Activated T-helper 1 cell treated with anti-CD3 and anti-CD28 coated beads, Interleukin-12 subunit alpha, Interleukin-12 subunit beta, Interleukin-2, Interleukin-4 antibody, amounts not matched to agents 30 ng/mL and 10 ng/mL and 1 ng/mL, durations not matched to agents 14 hours and 24 hours and 36 hours (primary cell): ENCODE results near the gene POLR2H. TPM values are rescaled to one million over a fixed set of nuclear protein-coding genes. Genes with fewer than 3 reads are reported as not detected.

ENCODE experiments used
- DNase-seq: peaks from one replicate; pipeline ENCODE4 v3.0.0; 2021; ENCODE audit warnings: low spot score
- H3K27ac Mint-ChIP-seq: one replicate; pipeline ENCODE4 v1.8.0; 2021; ENCODE audit warnings: mild to moderate bottlenecking, mixed read lengths
- H3K27me3 Mint-ChIP-seq: one replicate; pipeline ENCODE4 v1.8.0; 2022; ENCODE audit warnings: mild to moderate bottlenecking, moderate library complexity, mixed read lengths; ENCODE audit not compliant: insufficient read depth
- H3K36me3 Mint-ChIP-seq: one replicate; pipeline ENCODE4 v1.8.0; 2021; ENCODE audit warnings: low read depth, mixed read lengths
- H3K4me1 Mint-ChIP-seq: one replicate; pipeline ENCODE4 v1.8.0; 2021; ENCODE audit warnings: low read depth, mixed read lengths
- H3K4me3 Mint-ChIP-seq: one replicate; pipeline ENCODE4 v1.8.0; 2021; ENCODE audit warnings: mild to moderate bottlenecking, moderate library complexity, mixed read lengths
- H3K9me3 Mint-ChIP-seq: one replicate; pipeline ENCODE4 v1.8.0; 2021; ENCODE audit warnings: mixed read lengths
- intact Hi-C: fragments of 100-400 bp; cut with micrococcal nuclease; formaldehyde crosslinking; loops from one replicate; pipeline ENCODE4 v1.15.1; 2024
- total RNA-seq: library from RNA; stranded (reverse); gene quantifications from 2 replicates; pipeline ENCODE4 v1.2.3, GENCODE V29; 2022

The POLR2H gene
- total RNA-seq, 1 donor from 2014 or later, result 145 TPM

DNA sequence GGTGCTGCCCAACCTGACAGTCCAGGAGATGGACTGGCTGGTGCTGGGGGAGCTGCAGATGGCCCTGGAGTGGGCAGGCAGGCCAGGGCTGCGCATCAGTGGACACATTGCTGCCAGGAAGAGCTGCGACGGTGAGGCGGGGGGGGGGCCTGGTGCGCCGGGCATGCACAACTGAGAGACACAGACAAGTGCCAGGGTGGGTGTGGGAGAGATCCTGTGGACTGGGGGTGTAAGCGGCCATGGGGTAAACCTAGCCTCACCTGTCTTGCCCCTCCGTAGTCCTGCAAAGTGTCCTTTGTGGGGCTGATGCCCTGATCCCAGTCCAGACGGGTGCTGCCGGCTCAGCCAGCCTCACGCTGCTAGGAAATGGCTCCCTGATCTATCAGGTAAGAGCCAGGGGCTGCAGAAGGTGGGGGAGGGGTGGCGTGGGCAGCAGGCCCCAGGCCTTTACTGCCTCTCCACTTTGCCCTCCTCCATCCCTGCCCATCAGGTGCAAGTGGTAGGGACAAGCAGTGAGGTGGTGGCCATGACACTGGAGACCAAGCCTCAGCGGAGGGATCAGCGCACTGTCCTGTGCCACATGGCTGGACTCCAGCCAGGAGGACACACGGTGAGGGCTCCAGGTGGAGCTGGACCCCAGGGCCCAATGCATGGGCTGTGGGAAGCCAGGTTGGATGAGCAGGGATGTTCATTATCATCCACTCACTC, 21.7 kb downstream of the POLR2H start:
- Mint-ChIP-seq H3K27me3 (peaks cover 51% of the 10 kb centered on the region), H3K36me3 (no peaks in the 10 kb centered on the region), H3K9me3 (no peaks in the 10 kb centered on the region), H3K27ac (no peak overlapping the region), H3K4me1 (no peaks in the 10 kb centered on the region), H3K4me3 (no peak overlapping the region)
- intact Hi-C loops, result no loop called here
- no peak for DNase-seq

DNA sequence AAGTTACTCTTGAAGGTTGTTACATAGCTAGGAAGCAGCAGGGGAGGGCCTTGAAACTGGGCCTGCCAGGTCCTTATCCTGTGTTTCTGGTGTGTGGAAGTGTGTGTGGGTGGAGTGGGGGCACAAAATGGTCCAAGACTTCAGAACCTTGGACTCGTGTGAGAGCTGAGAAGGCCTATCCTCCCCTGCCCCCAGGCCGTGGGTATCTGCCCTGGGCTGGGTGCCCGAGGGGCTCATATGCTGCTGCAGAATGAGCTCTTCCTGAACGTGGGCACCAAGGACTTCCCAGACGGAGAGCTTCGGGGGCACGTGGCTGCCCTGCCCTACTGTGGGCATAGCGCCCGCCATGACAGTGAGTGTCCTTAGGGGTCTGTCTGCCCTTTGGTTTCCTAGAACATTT, 22.8 kb downstream of the POLR2H start:
- H3K9me3 Mint-ChIP-seq, result no peaks in the 10 kb centered on the region
- peaks cover 42% of the 10 kb centered on the region for H3K27me3 Mint-ChIP-seq
- H3K4me1 Mint-ChIP-seq, result no peaks in the 10 kb centered on the region
- H3K36me3 Mint-ChIP-seq, result no peaks in the 10 kb centered on the region
- DNase-seq, result no peak
- intact Hi-C loops, result no loop called here
- no peak overlapping the region for H3K27ac Mint-ChIP-seq
- no peak overlapping the region for H3K4me3 Mint-ChIP-seq

DNA sequence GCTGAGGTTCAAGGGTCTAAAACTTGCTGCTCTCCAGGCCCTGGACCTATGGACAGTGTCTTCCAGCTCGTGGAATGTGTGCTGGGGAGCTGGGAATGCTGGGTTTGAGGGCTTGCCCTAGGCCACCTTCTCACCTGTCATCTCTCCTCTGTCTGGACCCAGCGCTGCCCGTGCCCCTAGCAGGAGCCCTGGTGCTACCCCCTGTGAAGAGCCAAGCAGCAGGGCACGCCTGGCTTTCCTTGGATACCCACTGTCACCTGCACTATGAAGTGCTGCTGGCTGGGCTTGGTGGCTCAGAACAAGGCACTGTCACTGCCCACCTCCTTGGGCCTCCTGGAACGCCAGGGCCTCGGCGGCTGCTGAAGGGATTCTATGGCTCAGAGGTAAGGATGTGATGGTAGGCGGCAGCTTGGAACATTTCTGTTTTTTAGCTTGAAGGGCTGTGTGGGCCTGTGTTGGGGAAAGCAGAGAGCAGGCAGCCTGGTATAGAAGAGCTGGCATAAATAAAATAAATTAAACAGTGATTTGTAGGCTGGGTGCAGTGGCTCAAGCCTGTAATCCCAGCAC, 23.4 kb downstream of the POLR2H start:
- Mint-ChIP-seq H3K9me3 (no peaks in the 10 kb centered on the region), H3K36me3 (no peaks in the 10 kb centered on the region), H3K4me1 (no peaks in the 10 kb centered on the region), H3K27ac (no peak overlapping the region), H3K4me3 (no peak overlapping the region), H3K27me3 (peaks cover 43% of the 10 kb centered on the region)
- intact Hi-C loops, result no loop called here
- no peak for DNase-seq

DNA sequence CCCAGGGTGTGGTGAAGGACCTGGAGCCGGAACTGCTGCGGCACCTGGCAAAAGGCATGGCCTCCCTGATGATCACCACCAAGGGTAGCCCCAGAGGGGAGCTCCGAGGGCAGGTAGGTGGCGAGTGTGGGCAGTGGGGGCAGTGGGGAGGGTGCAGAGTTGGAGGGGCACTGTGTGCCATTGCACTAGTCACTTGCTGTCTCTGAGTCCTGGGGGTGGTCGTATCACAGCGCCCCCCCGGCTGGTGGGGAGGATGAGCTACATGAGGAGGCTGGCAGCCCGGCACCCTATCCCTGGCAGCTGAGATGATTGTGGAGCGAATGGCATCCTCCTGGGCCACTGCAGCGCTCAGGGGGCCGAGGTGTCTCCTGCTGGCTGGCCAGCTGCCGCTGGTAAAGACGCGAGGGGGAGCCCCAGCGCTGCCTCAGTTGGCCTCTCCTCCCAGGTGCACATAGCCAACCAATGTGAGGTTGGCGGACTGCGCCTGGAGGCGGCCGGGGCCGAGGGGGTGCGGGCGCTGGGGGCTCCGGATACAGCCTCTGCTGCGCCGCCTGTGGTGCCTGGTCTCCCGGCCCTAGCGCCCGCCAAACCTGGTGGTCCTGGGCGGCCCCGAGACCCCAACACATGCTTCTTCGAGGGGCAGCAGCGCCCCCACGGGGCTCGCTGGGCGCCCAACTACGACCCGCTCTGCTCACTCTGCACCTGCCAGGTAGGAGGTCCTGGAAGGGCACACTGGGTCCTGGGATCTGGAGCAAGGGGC, 24.7 kb downstream of the POLR2H start:
- H3K4me3 Mint-ChIP-seq, result no peak overlapping the region
- no peak for DNase-seq
- H3K36me3 Mint-ChIP-seq, result no peaks in the 10 kb centered on the region
- no peaks in the 10 kb centered on the region for H3K4me1 Mint-ChIP-seq
- peaks cover 42% of the 10 kb centered on the region for H3K27me3 Mint-ChIP-seq
- H3K27ac Mint-ChIP-seq, result no peak overlapping the region
- intact Hi-C loops, result no loop called here
- no peaks in the 10 kb centered on the region for H3K9me3 Mint-ChIP-seq

DNA sequence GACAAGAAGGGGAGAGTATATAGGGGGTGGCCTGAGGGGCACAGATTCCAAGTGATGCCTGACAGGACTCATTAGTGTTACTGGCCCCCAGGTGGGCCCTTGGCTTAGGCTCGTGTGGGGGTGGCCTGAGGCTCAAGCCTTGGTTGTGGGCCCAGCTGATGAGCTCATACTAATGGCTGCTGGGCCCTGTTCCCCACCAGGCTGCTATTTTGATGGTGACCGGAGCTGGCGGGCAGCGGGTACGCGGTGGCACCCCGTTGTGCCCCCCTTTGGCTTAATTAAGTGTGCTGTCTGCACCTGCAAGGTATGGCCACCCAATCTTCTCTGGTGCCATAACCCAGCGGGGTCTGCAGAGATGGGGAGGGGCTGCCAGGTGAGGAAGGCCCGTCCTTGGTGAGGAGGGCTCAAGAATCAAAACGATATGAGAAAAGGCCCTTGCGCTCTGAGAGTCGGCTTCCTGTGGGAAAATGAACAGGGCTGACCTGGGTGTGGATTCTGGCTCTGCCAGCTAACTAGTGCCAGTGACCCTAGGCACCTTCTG, 25.7 kb downstream of the POLR2H start:
- H3K9me3 Mint-ChIP-seq, result no peaks in the 10 kb centered on the region
- no peaks in the 10 kb centered on the region for H3K36me3 Mint-ChIP-seq
- no peak overlapping the region for H3K4me3 Mint-ChIP-seq
- no peak for DNase-seq
- no peaks in the 10 kb centered on the region for H3K4me1 Mint-ChIP-seq
- H3K27me3 Mint-ChIP-seq, result peaks cover 32% of the 10 kb centered on the region
- intact Hi-C loops, result no loop called here
- no peak overlapping the region for H3K27ac Mint-ChIP-seq

DNA sequence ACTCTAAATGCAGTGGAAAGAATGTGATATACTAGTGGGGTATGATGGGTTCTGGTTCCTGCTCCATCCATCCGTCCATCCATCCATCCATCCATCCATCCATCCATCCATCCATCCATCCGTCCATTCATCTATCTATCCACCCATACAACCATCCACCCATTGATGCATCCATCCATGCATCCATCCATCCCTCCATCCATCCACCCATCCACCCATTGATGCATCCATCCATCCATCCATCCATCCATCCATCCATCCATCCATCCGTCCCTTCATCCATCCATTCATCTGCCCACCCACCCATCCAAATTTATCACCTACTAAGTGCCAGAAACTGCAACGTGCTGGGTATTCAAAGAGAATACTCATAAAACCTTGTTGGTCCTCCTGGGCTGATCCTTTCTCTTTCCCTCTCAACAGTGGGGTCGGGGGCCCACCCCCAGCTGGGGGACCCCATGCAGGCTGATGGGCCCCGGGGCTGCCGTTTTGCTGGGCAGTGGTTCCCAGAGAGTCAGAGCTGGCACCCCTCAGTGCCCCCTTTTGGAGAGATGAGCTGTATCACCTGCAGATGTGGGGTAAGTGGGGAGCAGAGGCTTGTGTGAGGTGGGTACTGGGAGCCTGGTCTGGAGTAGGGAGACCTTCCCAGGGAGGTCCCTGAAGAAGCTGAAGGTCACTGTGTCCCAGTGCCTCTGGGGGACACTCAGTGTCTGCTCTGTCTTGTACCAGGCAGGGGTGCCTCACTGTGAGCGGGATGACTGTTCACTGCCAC, 26.8 kb downstream of the POLR2H start:
- H3K4me1 Mint-ChIP-seq, result no peaks in the 10 kb centered on the region

GRCh38 chr3:184388936-184389230, 27.4 kb downstream of the POLR2H start:
- no peak for DNase-seq
- intact Hi-C loops, result no loop called here
- no peaks in the 10 kb centered on the region for H3K4me1 Mint-ChIP-seq
- no peak overlapping the region for H3K4me3 Mint-ChIP-seq
- no peaks in the 10 kb centered on the region for H3K9me3 Mint-ChIP-seq
- H3K27ac Mint-ChIP-seq, result no peak overlapping the region
- peaks cover 30% of the 10 kb centered on the region for H3K27me3 Mint-ChIP-seq
- no peaks in the 10 kb centered on the region for H3K36me3 Mint-ChIP-seq

More for the DNA sequence above, 26.8 kb downstream of the POLR2H start:
- H3K36me3 Mint-ChIP-seq, result no peaks in the 10 kb centered on the region
- peaks cover 29% of the 10 kb centered on the region for H3K27me3 Mint-ChIP-seq
- no peaks in the 10 kb centered on the region for H3K9me3 Mint-ChIP-seq
- intact Hi-C loops, result no loop called here
- H3K4me3 Mint-ChIP-seq, result no peak overlapping the region
- no peak overlapping the region for H3K27ac Mint-ChIP-seq
- DNase-seq, result no peak

GRCh38 chr3:184389384-184389783, 27.9 kb downstream of the POLR2H start:
- no peak overlapping the region for H3K4me3 Mint-ChIP-seq
- H3K27ac Mint-ChIP-seq, result no peak overlapping the region
- H3K9me3 Mint-ChIP-seq, result no peaks in the 10 kb centered on the region
- H3K4me1 Mint-ChIP-seq, result no peaks in the 10 kb centered on the region
- H3K27me3 Mint-ChIP-seq, result peaks cover 28% of the 10 kb centered on the region
- no peak for DNase-seq
- intact Hi-C loops, result no loop called here
- no peaks in the 10 kb centered on the region for H3K36me3 Mint-ChIP-seq

GRCh38 chr3:184389935-184390528, 28.5 kb downstream of the POLR2H start:
- no peaks in the 10 kb centered on the region for H3K36me3 Mint-ChIP-seq
- no peak overlapping the region for H3K27ac Mint-ChIP-seq
- H3K4me1 Mint-ChIP-seq, result no peaks in the 10 kb centered on the region
- peaks cover 25% of the 10 kb centered on the region for H3K27me3 Mint-ChIP-seq
- no peak for DNase-seq
- intact Hi-C loops, result no loop called here
- H3K4me3 Mint-ChIP-seq, result no peak overlapping the region
- H3K9me3 Mint-ChIP-seq, result no peaks in the 10 kb centered on the region

- no peak overlapping the region for H3K27ac Mint-ChIP-seq
- no peaks in the 10 kb centered on the region for H3K9me3 Mint-ChIP-seq
- no peaks in the 10 kb centered on the region for H3K36me3 Mint-ChIP-seq
- DNase-seq, result no peak
- H3K4me3 Mint-ChIP-seq, result no peak overlapping the region
- intact Hi-C loops, result no loop called here
- H3K27me3 Mint-ChIP-seq, result peaks cover 18% of the 10 kb centered on the region
- no peaks in the 10 kb centered on the region for H3K4me1 Mint-ChIP-seq
Observed at GRCh38 chr3:184391266-184391665, 29.8 kb downstream of the POLR2H start.

GRCh38 chr3:184395320-184395660, 33.8 kb downstream of the POLR2H start:
- no peak overlapping the region for H3K4me3 Mint-ChIP-seq
- no peaks in the 10 kb centered on the region for H3K36me3 Mint-ChIP-seq
- intact Hi-C loops, result no loop called here
- H3K4me1 Mint-ChIP-seq, result no peaks in the 10 kb centered on the region
- DNase-seq, result no peak
- H3K27me3 Mint-ChIP-seq, result peaks cover 17% of the 10 kb centered on the region
- no peak overlapping the region for H3K27ac Mint-ChIP-seq
- H3K9me3 Mint-ChIP-seq, result no peaks in the 10 kb centered on the region

DNA sequence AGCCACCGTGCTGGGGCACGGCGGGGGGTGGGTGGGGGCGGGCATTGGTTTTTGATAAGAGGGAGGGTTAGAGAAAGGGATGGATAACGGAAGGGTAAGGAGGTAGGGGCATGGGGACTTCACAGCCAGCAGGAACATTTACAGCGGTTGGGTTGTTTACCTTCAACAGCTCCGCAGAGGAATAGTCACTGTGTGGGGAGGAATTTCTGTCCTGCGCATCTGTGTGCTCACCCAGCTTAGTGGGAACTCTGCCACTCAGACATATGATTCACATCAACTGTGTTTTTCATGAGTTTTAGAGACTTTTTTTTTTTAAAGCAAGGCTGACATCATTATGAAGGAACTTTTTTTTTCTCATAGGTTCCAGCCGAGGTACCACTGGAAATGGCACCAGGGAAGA, 37.9 kb downstream of the POLR2H start:
- Mint-ChIP-seq H3K4me3 (no peak overlapping the region), H3K4me1 (no peaks in the 10 kb centered on the region), H3K27me3 (peaks cover 17% of the 10 kb centered on the region), H3K9me3 (no peaks in the 10 kb centered on the region), H3K27ac (no peak overlapping the region), H3K36me3 (no peaks in the 10 kb centered on the region)
- DNase-seq, result no peak
- intact Hi-C loops, result no loop called here
